Measurements from ENCODE around the gene UCK2. TPM values are rescaled to one million over a fixed set of nuclear protein-coding genes. Genes with fewer than 3 reads are reported as not detected.

Gene UCK2
- total RNA-seq, 1 experiment from 2014 or later: 88.4 TPM

DNA sequence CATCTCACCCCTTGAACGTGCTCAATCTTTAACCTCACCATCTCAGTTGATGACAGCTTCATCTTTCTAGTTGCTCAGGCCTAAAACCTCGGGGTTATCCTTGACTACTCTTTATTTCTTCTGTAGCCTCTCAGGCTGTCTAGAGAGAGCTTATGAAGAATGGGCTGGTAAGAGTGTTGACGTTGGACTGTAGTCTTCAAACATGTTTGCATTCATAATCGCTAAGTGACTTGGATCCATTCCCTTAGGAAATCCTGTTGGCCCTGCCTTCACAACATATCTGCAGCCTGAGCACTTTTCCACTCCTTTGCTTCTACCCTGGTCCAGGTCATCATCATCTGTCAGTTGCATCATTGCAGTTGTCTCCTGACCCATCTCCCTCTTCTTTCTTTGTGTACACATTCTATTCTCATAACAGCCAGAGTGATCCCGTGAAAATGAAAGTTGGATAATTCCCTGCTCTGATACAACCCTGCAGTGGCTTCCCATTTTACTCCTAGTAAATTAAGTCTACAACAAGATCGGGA lies 10.5 kb downstream of the UCK2 start:
- H3K27me3 ChIP-seq (ENCODE audit: insufficient read depth, low read length): no peaks in the 10 kb centered on the region
- H2AFZ ChIP-seq (ENCODE audit: low read depth, low read length, poor library complexity, severe bottlenecking): no peak overlapping the region
- H3K9me3 ChIP-seq (ENCODE audit: control insufficient read depth in 1 of 2, insufficient read depth in 1 of 2, low read depth in 1 of 2, low read length in 2 of 2): no peaks in the 10 kb centered on the region
- no peak overlapping the region for H3K9ac ChIP-seq (ENCODE audit: low read length)
- ATAC-seq (no peak), DNase-seq (ENCODE audit: low read depth, low spot score) (no peak)
- no peak overlapping the region for H3K4me2 ChIP-seq (ENCODE audit: low read length)
- H3K4me1 ChIP-seq (ENCODE audit: control insufficient read depth in 1 of 2, insufficient read depth in 2 of 2, low read length in 2 of 2): peaks cover 10 to 32% of the 10 kb centered on the region in 2 experiments
- peaks cover 55% of the 10 kb centered on the region; the same call in 1 of the 2 replicates for H4K20me1 ChIP-seq (ENCODE audit: insufficient read depth)
- peaks cover 100% of the 10 kb centered on the region for H3K79me2 ChIP-seq (ENCODE audit: insufficient read depth, low read length)
- CTCF ChIA-PET: no interaction called here
- POLR2A ChIA-PET: no interaction called here
- H3K27ac ChIP-seq (ENCODE audit: low read depth, low read length): no peak overlapping the region
- no peak overlapping the region for H3K4me3 ChIP-seq (replicated peaks in 1 of 2; ENCODE audit: low read depth in 1 of 2, low read length in 2 of 2)
- no peaks in the 10 kb centered on the region for H3K36me3 ChIP-seq (ENCODE audit: control insufficient read depth in 1 of 2, insufficient read depth in 2 of 2, low read length in 2 of 2)
- no peaks in the 10 kb centered on the region for H3K9me2 ChIP-seq (ENCODE audit: insufficient read depth)
- intact Hi-C loops (cut with micrococcal nuclease): no loop called here
- TF ChIP-seq RAD21 (IDR thresholded peaks at IDR 0.05; ENCODE audit: low read depth) (no peak), EGR1 (IDR thresholded peaks at IDR 0.05; ENCODE audit: low read depth) (no peak), SIN3A (IDR thresholded peaks at IDR 0.05; ENCODE audit: low read depth) (no peak), ZNF274 (IDR thresholded peaks at IDR 0.05; ENCODE audit: low read depth, low read length) (no peak), POLR2AphosphoS5 (IDR thresholded peaks at IDR 0.05; ENCODE audit: low read depth, low read length) (no peak), TCF7L2 (IDR thresholded peaks at IDR 0.05; ENCODE audit: borderline replicate concordance, extremely low read depth, insufficient read depth, insufficient read length) (no peak), POLR2A (IDR thresholded peaks at IDR 0.05; ENCODE audit: borderline replicate concordance, extremely low read depth, insufficient read depth, insufficient read length) (no peak), EZH2phosphoT487 (IDR thresholded peaks at IDR 0.05; ENCODE audit: borderline replicate concordance) (no peak), JUND (IDR thresholded peaks at IDR 0.05) (no peak)
- TF ChIP-seq, protein P1, sequence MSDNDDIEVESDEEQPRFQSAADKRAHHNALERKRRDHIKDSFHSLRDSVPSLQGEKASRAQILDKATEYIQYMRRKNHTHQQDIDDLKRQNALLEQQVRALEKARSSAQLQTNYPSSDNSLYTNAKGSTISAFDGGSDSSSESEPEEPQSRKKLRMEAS (IDR thresholded peaks at IDR 0.05): no peak
- BruUV-seq (replicated peaks): no TSS peak
- RAD21 ChIA-PET (ENCODE audit: low non-redundant PET in 1 of 2, low total read pairs in 2 of 2, uncharacterized antibody in 2 of 2, unreplicated experiment in 2 of 2): no interaction called here

DNA sequence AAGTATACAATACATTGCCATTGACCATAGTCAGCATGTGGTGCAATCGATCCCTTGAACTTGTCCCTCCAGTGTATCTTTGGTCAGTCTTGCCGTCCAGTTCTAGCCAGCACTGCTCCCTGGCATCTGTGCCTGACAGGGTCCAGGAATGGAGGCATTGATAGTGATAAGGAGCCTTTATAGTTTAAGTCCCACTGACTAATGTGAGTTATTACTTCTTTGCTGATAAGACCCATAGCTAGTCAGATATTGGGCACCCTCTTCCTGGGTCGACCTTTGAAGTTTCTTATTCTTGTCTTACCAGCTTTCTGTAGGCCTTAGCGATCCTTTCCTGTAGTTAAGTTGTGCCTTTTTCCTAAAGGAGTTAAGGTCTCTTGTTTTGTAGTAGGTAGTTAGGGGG lies 13.0 kb downstream of the UCK2 start:
- H4K20me1 ChIP-seq (ENCODE audit: insufficient read depth): peaks cover 61% of the 10 kb centered on the region; the same call in 1 of the 2 replicates
- H3K9me3 ChIP-seq (ENCODE audit: control insufficient read depth in 1 of 2, insufficient read depth in 1 of 2, low read depth in 1 of 2, low read length in 2 of 2): no peaks in the 10 kb centered on the region
- RAD21 ChIA-PET (ENCODE audit: low non-redundant PET in 1 of 2, low total read pairs in 2 of 2, uncharacterized antibody in 2 of 2, unreplicated experiment in 2 of 2): no interaction called here
- no peaks in the 10 kb centered on the region for H3K9me2 ChIP-seq (ENCODE audit: insufficient read depth)
- H2AFZ ChIP-seq (ENCODE audit: low read depth, low read length, poor library complexity, severe bottlenecking): no peak overlapping the region
- no peaks in the 10 kb centered on the region for H3K27me3 ChIP-seq (ENCODE audit: insufficient read depth, low read length)
- H3K9ac ChIP-seq (ENCODE audit: low read length): no peak overlapping the region
- no TSS peak for BruUV-seq (replicated peaks)
- H3K36me3 ChIP-seq (ENCODE audit: control insufficient read depth in 1 of 2, insufficient read depth in 2 of 2, low read length in 2 of 2): no peaks in the 10 kb centered on the region
- H3K4me3 ChIP-seq (replicated peaks in 1 of 2; ENCODE audit: low read depth in 1 of 2, low read length in 2 of 2): no peak overlapping the region
- no peak overlapping the region for H3K27ac ChIP-seq (ENCODE audit: low read depth, low read length)
- H3K4me1 ChIP-seq (ENCODE audit: control insufficient read depth in 1 of 2, insufficient read depth in 2 of 2, low read length in 2 of 2): peaks cover 17 to 41% of the 10 kb centered on the region in 2 experiments
- intact Hi-C loops (cut with micrococcal nuclease): no loop called here
- CTCF ChIA-PET: no interaction called here
- H3K4me2 ChIP-seq (ENCODE audit: low read length): no peak overlapping the region
- ATAC-seq (no peak), DNase-seq (ENCODE audit: low read depth, low spot score) (no peak)
- H3K79me2 ChIP-seq (ENCODE audit: insufficient read depth, low read length): peaks cover 100% of the 10 kb centered on the region
- POLR2A ChIA-PET: no interaction called here
- TF ChIP-seq SRF (IDR thresholded peaks at IDR 0.05; ENCODE audit: low read depth) (no peak), YY1 (IDR thresholded peaks at IDR 0.05; ENCODE audit: extremely low read depth, insufficient replicate concordance, low read depth, low read length) (no peak), EGR1 (IDR thresholded peaks at IDR 0.05; ENCODE audit: low read depth) (no peak), CEBPB (IDR thresholded peaks at IDR 0.05; ENCODE audit: low read depth) (no peak), RAD21 (IDR thresholded peaks at IDR 0.05; ENCODE audit: low read depth) (no peak)
- TF ChIP-seq, protein P2, sequence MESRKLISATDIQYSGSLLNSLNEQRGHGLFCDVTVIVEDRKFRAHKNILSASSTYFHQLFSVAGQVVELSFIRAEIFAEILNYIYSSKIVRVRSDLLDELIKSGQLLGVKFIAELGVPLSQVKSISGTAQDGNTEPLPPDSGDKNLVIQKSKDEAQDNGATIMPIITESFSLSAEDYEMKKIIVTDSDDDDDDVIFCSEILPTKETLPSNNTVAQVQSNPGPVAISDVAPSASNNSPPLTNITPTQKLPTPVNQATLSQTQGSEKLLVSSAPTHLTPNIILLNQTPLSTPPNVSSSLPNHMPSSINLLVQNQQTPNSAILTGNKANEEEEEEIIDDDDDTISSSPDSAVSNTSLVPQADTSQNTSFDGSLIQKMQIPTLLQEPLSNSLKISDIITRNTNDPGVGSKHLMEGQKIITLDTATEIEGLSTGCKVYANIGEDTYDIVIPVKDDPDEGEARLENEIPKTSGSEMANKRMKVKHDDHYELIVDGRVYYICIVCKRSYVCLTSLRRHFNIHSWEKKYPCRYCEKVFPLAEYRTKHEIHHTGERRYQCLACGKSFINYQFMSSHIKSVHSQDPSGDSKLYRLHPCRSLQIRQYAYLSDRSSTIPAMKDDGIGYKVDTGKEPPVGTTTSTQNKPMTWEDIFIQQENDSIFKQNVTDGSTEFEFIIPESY (IDR thresholded peaks at IDR 0.05; ENCODE audit: extremely low read depth, insufficient replicate concordance, low read length): no peak
- TF ChIP-seq, protein P3, sequence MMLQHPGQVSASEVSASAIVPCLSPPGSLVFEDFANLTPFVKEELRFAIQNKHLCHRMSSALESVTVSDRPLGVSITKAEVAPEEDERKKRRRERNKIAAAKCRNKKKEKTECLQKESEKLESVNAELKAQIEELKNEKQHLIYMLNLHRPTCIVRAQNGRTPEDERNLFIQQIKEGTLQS (IDR thresholded peaks at IDR 0.05): no peak
- TF ChIP-seq, protein P4, sequence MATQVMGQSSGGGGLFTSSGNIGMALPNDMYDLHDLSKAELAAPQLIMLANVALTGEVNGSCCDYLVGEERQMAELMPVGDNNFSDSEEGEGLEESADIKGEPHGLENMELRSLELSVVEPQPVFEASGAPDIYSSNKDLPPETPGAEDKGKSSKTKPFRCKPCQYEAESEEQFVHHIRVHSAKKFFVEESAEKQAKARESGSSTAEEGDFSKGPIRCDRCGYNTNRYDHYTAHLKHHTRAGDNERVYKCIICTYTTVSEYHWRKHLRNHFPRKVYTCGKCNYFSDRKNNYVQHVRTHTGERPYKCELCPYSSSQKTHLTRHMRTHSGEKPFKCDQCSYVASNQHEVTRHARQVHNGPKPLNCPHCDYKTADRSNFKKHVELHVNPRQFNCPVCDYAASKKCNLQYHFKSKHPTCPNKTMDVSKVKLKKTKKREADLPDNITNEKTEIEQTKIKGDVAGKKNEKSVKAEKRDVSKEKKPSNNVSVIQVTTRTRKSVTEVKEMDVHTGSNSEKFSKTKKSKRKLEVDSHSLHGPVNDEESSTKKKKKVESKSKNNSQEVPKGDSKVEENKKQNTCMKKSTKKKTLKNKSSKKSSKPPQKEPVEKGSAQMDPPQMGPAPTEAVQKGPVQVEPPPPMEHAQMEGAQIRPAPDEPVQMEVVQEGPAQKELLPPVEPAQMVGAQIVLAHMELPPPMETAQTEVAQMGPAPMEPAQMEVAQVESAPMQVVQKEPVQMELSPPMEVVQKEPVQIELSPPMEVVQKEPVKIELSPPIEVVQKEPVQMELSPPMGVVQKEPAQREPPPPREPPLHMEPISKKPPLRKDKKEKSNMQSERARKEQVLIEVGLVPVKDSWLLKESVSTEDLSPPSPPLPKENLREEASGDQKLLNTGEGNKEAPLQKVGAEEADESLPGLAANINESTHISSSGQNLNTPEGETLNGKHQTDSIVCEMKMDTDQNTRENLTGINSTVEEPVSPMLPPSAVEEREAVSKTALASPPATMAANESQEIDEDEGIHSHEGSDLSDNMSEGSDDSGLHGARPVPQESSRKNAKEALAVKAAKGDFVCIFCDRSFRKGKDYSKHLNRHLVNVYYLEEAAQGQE (IDR thresholded peaks at IDR 0.05; ENCODE audit: low read depth): no peak

Data from HCT116 (cell line).